Thyroid gland (tissue), 4 donors: ENCODE measurements around the gene OGG1.

Source experiments
- CTCF ChIP-seq, 6 experiments: fragments of 200-600 bp in 3 of 6; fragments of 450-650 bp in 3 of 6; sonication (generic) in 3 of 6; IDR thresholded peaks; one replicate each; pipeline ENCODE4 v1.5.1; 2016 to 2019; ENCODE audit warnings: antibody characterized with exemption in 6 of 6, mild to moderate bottlenecking in 2 of 6, inconsistent platforms in 1 of 6, moderate library complexity in 1 of 6
- POLR2A ChIP-seq, 2 donors: fragments of 450-650 bp; IDR thresholded peaks; one replicate each; pipeline ENCODE4 v1.6.1; 2017; ENCODE audit warnings: antibody characterized with exemption in 2 of 2, mild to moderate bottlenecking in 2 of 2, moderate library complexity in 1 of 2

- TF ChIP-seq CTCF (IDR thresholded peaks at IDR 0.05), result peak in 2 of 6 experiments; percentile 11 to 46
- TF ChIP-seq POLR2A (IDR thresholded peaks at IDR 0.05), result peak; percentile 12 to 66
These were observed 42.8 kb downstream of the OGG1 start, which contains the start of the genes ARPC4 and TADA3 for GRCh38 chr3:9792405-9793160.
